ENCODE results near the gene MDK. TPM values are rescaled to one million over a fixed set of nuclear protein-coding genes. Genes with fewer than 3 reads are reported as not detected.

Gene MDK
- total and polyA plus RNA-seq, 2 of the 13 experiments (the other 11 are each of a cell fraction or from before 2014, with no cell fraction given) = 312 to 407 TPM

- TF ChIP-seq ATF2 (CRISPR knock-in tag; IDR thresholded peaks at IDR 0.05) = no peak
- no peak for TF ChIP-seq MBNL3 (CRISPR knock-in tag; conservative IDR thresholded peaks at IDR 0.05)
- TF ChIP-seq ZFX (CRISPR knock-in tag; IDR thresholded peaks at IDR 0.05; ENCODE audit: low read depth) = peak; percentile 71
- no peak for TF ChIP-seq ZNF773 (CRISPR knock-in tag; IDR thresholded peaks at IDR 0.05; ENCODE audit: borderline replicate concordance)
- TF ChIP-seq ZNF563 (CRISPR knock-in tag; IDR thresholded peaks at IDR 0.05) = no peak
- no peak for TF ChIP-seq ZNF101 (CRISPR knock-in tag; IDR thresholded peaks at IDR 0.05; ENCODE audit: borderline replicate concordance, low read depth)
- TF ChIP-seq ZNF839 (CRISPR knock-in tag; IDR thresholded peaks at IDR 0.05; ENCODE audit: borderline replicate concordance) = no peak
- no peak for TF ChIP-seq MAF1 (CRISPR knock-in tag; IDR thresholded peaks at IDR 0.05; ENCODE audit: borderline replicate concordance)
- TF ChIP-seq ZNF720 (CRISPR knock-in tag; IDR thresholded peaks at IDR 0.05) = no peak
- no peak for TF ChIP-seq PAWR (CRISPR knock-in tag; IDR thresholded peaks at IDR 0.05; ENCODE audit: borderline replicate concordance)
- TF ChIP-seq IKZF1 (IDR thresholded peaks at IDR 0.05) = no peak
- 0 out of 2 replicates have a peak, but pooled peaks have one; percentile 10 for TF ChIP-seq AKNA (CRISPR knock-in tag; IDR thresholded peaks at IDR 0.05; ENCODE audit: borderline replicate concordance)
- TF ChIP-seq ZNF30 (CRISPR knock-in tag; IDR thresholded peaks at IDR 0.05) = no peak
- no peak for TF ChIP-seq RAD21 (CRISPR knock-in tag; IDR thresholded peaks at IDR 0.05)
- TF ChIP-seq ZNF556 (CRISPR knock-in tag; IDR thresholded peaks at IDR 0.05; ENCODE audit: borderline replicate concordance) = no peak
- TF ChIP-seq ETV6 (CRISPR knock-in tag; conservative IDR thresholded peaks at IDR 0.05) = no peak
- no peak for TF ChIP-seq EZH2 (conservative IDR thresholded peaks at IDR 0.05; ENCODE audit: low read depth, low read length)
- 0 out of 2 replicates have a peak, but pooled peaks have one; percentile 15 for TF ChIP-seq REPIN1 (CRISPR knock-in tag; IDR thresholded peaks at IDR 0.05; ENCODE audit: borderline replicate concordance, low read depth)
- TF ChIP-seq TFDP2 (CRISPR knock-in tag; IDR thresholded peaks at IDR 0.05) = peak; percentile 52; the same call in 1 of the 2 replicates
- no peak for TF ChIP-seq FUBP1 (CRISPR knock-in tag; IDR thresholded peaks at IDR 0.05; ENCODE audit: borderline replicate concordance)
Measured at GRCh38 chr11:46380340-46381047, 975 bp upstream of the MDK start (continued).

Measured in HepG2 (cell line).